Transverse colon (tissue), 4 donors: Measurements from ENCODE around the gene TMPRSS11E. TPM values are rescaled to one million over a fixed set of nuclear protein-coding genes. Genes with fewer than 3 reads are reported as not detected.

Source experiments
- total RNA-seq, 4 donors: library from RNA; depleted of rRNA; stranded (reverse); fragments of >200 nt; gene quantifications; one replicate each; pipeline ENCODE4 v1.1.0, GENCODE V29; 2016

The TMPRSS11E gene
- total RNA-seq, 4 donors from 2014 or later, result not detected

Other genes starting within 250 kb of the TMPRSS11E start
- not detected for gene TMPRSS11B, start 201.8 kb upstream of the TMPRSS11E start, total RNA-seq
- 100 to 1,000 TPM in 1 of 4 donors, 10 to 100 TPM in 3; 47.4 to 183 (median 82.7) TPM for gene YTHDC1, start 97.4 kb upstream of the TMPRSS11E start, total RNA-seq
- gene UGT2B17, start 128.9 kb downstream of the TMPRSS11E start, total RNA-seq, result 1,000 to 10,000 TPM in 1 of 4 donors, 100 to 1,000 TPM in 2, not detected in 1; 171 to 1,753 (median 346) TPM
- 10 to 100 TPM in 2 of 4 donors, 1 to 10 TPM in 1, not detected in 1; 2.6 to 93.0 (median 17.6) TPM for gene UGT2B15, start 223.2 kb downstream of the TMPRSS11E start, total RNA-seq